GM19455 (cell line): Measurements from ENCODE around the gene DNAAF2.
A peak's percentile ranks its signal among the peaks of the same experiment; 100 is the strongest.
"Not testable (repeated sequence)": the region's sequence is repeated elsewhere in the genome, so short reads cannot be mapped to it uniquely, and the experiment has no call there.

Experiments
- ATAC-seq: cut with Tn5 transposase; IDR thresholded peaks from one replicate; pipeline ENCODE4 v1.9.1; 2021; ENCODE audit not compliant: unreplicated experiment

Gene DNAAF2

GRCh38 chr14:49634547-49635334 is at the start of gene DNAAF2:
Gene DNAAF2, minus strand, starts transcription at chr14:49635244. Its CDS starts 95 bp downstream, at chr14:49635149.
- ATAC-seq, result peak; percentile 34

- ATAC-seq, result no peak
Observed at GRCh38 chr14:49679271-49679670, 44.2 kb upstream of the DNAAF2 start.

GRCh38 chr14:49677643-49678042 is 42.6 kb upstream of the DNAAF2 start:
- ATAC-seq, result no peak

- ATAC-seq, result no peak
Observed at GRCh38 chr14:49673586-49673985, 38.5 kb upstream of the DNAAF2 start.

- ATAC-seq, result no peak
Observed at GRCh38 chr14:49670475-49670874, 35.4 kb upstream of the DNAAF2 start.

- ATAC-seq, result no peak
Observed at GRCh38 chr14:49659526-49660455, 24.7 kb upstream of the DNAAF2 start.

- not testable (repeated sequence) for ATAC-seq
Observed at GRCh38 chr14:49657500-49657899, 22.5 kb upstream of the DNAAF2 start.

- ATAC-seq, result no peak
Observed at GRCh38 chr14:49654511-49654910, 19.5 kb upstream of the DNAAF2 start.

GRCh38 chr14:49653508-49653907 is 18.5 kb upstream of the DNAAF2 start:
- no peak for ATAC-seq

GRCh38 chr14:49642163-49642562 is 7.1 kb upstream of the DNAAF2 start:
- no peak for ATAC-seq

- no peak for ATAC-seq
Observed at GRCh38 chr14:49641697-49642129, 6.7 kb upstream of the DNAAF2 start.

- ATAC-seq, result no peak
Observed at GRCh38 chr14:49640540-49641417, 5.7 kb upstream of the DNAAF2 start.

- ATAC-seq, result no peak
Observed at GRCh38 chr14:49637534-49638078, 2.6 kb upstream of the DNAAF2 start.

GRCh38 chr14:49636866-49637265 is 1.8 kb upstream of the DNAAF2 start:
- no peak for ATAC-seq

- ATAC-seq, result peak; percentile 82
Observed at GRCh38 chr14:49633640-49634546, 1.2 kb downstream of the DNAAF2 start.

- no peak for ATAC-seq
Observed at GRCh38 chr14:49623941-49624839, 10.9 kb downstream of the DNAAF2 start.

- ATAC-seq, result no peak
Observed at GRCh38 chr14:49623387-49623786, 11.7 kb downstream of the DNAAF2 start.

- ATAC-seq, result no peak
Observed at GRCh38 chr14:49622022-49622607, 12.9 kb downstream of the DNAAF2 start.
